D721Med (cell line): ENCODE results near the gene C10orf88.

ENCODE experiments used
- DNase-seq: peaks from one replicate; pipeline ENCODE4 v3.0.0; 2011; ENCODE audit warnings: low spot score; ENCODE audit not compliant: insufficient read length
- FAIRE-seq: peaks from 2 replicates; lab custom pipeline; 2011; peaks lifted over from hg19 to GRCh38; lab: Jason Lieb, UNC
- TF ChIP-seq, protein P1 (sequence below): IDR thresholded peaks from 2 replicates; pipeline ENCODE4 v1.5.1; 2012; ENCODE audit warnings: mild to moderate bottlenecking, control low read depth; ENCODE audit not compliant: insufficient read depth; ENCODE audit errors: missing control alignments

Gene C10orf88

DNA sequence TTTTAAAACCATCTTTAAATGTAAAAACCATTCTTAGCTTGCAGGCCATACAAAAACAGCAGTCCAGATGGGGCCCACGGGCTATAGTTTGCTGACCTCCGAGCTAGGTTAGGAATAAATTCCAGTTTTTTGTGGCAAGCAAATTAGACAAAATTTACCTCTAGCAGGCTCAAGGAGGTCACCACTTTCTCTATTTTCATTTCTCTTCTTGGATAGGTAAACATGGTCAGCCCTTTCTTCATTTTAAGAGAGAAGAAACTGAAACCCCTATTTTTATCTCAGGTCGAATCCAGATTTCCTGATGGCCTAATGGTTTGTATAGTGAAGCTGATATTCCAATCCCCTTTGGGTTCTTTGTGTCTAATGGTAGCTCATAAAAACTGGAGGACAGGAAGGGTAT, 43.8 kb upstream of the C10orf88 start:
- FAIRE-seq = no peak

GRCh38 chr10:122995936-122996335, 41.9 kb upstream of the C10orf88 start:
- no peak for FAIRE-seq
- TF ChIP-seq, protein P1, sequence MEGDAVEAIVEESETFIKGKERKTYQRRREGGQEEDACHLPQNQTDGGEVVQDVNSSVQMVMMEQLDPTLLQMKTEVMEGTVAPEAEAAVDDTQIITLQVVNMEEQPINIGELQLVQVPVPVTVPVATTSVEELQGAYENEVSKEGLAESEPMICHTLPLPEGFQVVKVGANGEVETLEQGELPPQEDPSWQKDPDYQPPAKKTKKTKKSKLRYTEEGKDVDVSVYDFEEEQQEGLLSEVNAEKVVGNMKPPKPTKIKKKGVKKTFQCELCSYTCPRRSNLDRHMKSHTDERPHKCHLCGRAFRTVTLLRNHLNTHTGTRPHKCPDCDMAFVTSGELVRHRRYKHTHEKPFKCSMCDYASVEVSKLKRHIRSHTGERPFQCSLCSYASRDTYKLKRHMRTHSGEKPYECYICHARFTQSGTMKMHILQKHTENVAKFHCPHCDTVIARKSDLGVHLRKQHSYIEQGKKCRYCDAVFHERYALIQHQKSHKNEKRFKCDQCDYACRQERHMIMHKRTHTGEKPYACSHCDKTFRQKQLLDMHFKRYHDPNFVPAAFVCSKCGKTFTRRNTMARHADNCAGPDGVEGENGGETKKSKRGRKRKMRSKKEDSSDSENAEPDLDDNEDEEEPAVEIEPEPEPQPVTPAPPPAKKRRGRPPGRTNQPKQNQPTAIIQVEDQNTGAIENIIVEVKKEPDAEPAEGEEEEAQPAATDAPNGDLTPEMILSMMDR = no peak
- DNase-seq = no peak

More for the DNA sequence above, 43.8 kb upstream of the C10orf88 start:
- DNase-seq = no peak
- TF ChIP-seq, protein P1 = no peak

DNA sequence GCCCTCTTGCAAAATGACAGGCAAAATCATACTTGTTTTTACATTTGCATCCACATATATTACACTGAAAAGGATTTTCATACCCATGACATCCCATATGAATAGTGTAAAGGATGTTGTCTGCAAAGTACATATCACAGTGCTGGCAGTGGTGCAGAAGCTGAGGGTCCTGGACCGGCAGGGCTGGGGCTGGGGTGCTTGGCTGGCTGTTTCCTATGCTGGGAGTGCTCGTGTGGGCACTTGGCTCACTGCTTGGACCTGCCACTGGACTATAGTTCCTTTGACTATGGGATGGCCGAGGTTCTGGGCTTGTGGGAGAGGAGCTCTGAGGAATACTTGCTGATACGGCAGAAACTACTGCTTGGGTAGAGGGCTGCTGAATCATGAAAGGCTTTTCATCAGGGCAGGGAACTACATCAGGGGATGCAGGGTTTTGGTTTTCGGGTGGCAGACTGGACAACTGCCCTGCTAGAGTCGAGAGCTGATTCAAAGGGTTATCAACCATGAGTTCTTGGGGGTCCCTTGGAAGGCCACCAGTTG, 39.8 kb upstream of the C10orf88 start:
- FAIRE-seq (no peak), DNase-seq (no peak)
- TF ChIP-seq, protein P1 = no peak

GRCh38 chr10:122992031-122992585, 38.1 kb upstream of the C10orf88 start:
- DNase-seq (no peak), FAIRE-seq (no peak)
- TF ChIP-seq, protein P1 = no peak

DNA sequence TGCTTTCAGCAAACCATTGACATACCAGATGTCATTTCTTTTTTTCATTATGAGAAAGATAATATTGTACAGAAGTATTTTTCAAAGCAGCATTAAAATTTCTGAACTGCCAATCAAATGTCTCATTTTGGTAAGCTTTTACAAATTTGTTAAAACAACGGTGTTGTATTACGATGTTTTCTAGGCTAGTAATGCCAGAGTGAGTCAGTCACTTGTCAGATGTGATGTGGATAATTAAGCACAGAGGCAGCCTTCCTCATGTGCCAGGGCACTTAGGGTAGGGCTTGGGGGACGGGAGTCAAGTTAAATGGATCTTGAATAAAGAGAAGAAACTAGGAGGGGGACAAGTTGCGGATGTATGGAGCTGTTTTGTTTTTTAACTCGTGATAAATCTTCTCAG, 36.3 kb upstream of the C10orf88 start:
- DNase-seq = no peak
- TF ChIP-seq, protein P1 = no peak
- no peak for FAIRE-seq

DNA sequence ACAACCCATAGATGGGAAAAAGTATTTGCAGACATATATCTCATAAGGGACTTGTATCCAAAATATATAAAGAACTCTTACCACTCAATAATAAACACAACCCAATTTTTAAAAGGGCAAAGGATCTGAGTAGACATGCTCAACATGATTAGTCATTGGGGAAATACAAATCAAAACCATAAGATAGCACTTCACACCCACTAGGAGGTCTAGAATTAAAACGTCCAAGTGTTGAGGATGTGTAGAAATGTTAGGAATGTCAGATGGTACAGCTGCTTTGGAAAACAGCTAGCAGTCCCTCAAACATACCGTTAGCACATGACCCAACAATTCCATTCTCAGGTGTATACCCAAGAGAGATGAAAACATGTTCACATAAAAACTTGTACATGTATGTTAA, 34.5 kb upstream of the C10orf88 start:
- DNase-seq = no peak
- FAIRE-seq = no peak

GRCh38 chr10:122986335-122986734, 32.3 kb upstream of the C10orf88 start:
- DNase-seq (no peak), FAIRE-seq (no peak)
- TF ChIP-seq, protein P1 = no peak

More for the DNA sequence above, 34.5 kb upstream of the C10orf88 start:
- TF ChIP-seq, protein P1 = no peak
